Skeletal muscle tissue (tissue), 4 donors: ENCODE results near the gene TACO1. TPM values are rescaled to one million over a fixed set of nuclear protein-coding genes. Genes with fewer than 3 reads are reported as not detected.

Source experiments
- H3K27ac ChIP-seq: one replicate; pipeline ENCODE4 v1.7.0; 2013; ENCODE audit warnings: mild to moderate bottlenecking, low read depth, low read length, inconsistent platforms
- H3K27me3 ChIP-seq, 3 donors: one replicate each; pipeline ENCODE4 v1.7.0; 2013; ENCODE audit warnings: low read length in 3 of 3; ENCODE audit not compliant: control insufficient read depth in 3 of 3, insufficient read depth in 3 of 3
- H3K36me3 ChIP-seq, 3 donors: one replicate each; pipeline ENCODE4 v1.7.0; 2013; ENCODE audit warnings: low read length in 3 of 3; ENCODE audit not compliant: control insufficient read depth in 3 of 3, insufficient read depth in 3 of 3
- H3K4me1 ChIP-seq, 3 donors: one replicate each; pipeline ENCODE4 v1.7.0; 2013; ENCODE audit warnings: low read length in 3 of 3, mild to moderate bottlenecking in 3 of 3; ENCODE audit not compliant: control insufficient read depth in 3 of 3, insufficient read depth in 3 of 3
- H3K4me3 ChIP-seq, 3 donors: one replicate each; pipeline ENCODE4 v1.7.0; 2013; ENCODE audit warnings: low read length in 3 of 3
- H3K9ac ChIP-seq, 3 donors: one replicate each; pipeline ENCODE4 v1.7.0; 2013; ENCODE audit warnings: low read length in 3 of 3, mild to moderate bottlenecking in 3 of 3, moderate library complexity in 2 of 3, low read depth in 1 of 3
- H3K9me3 ChIP-seq, 3 donors: one replicate each; pipeline ENCODE4 v1.7.0; 2013; ENCODE audit warnings: low read length in 3 of 3; ENCODE audit not compliant: control insufficient read depth in 3 of 3
- total RNA-seq: library from RNA; depleted of rRNA; stranded (reverse); fragments of >200 nt; gene quantifications from one replicate; pipeline ENCODE4 v1.2.3, GENCODE V29; 2014
- donor health status: Osteomylitis.

The TACO1 gene
- 14.6 TPM for total RNA-seq

GRCh38 chr17:63600569-63601438, at the start of gene TACO1:
TSS of gene TACO1 (plus strand) at chr17:63600895. CDS start at chr17:63601084, 189 bp downstream.
- H3K9ac ChIP-seq = peak within 1 kb of the TSS; percentile 85 to 94 (median 92)
- peak within 1 kb of the TSS; percentile 90 to 93 (median 92) for H3K4me3 ChIP-seq
- H3K4me1 ChIP-seq = peaks cover 12 to 14% (median 13%) of the 10 kb centered on the region in 3 donors
- no peaks in the 10 kb centered on the region for H3K9me3 ChIP-seq
- H3K27me3 ChIP-seq = no peaks in the 10 kb centered on the region
- H3K36me3 ChIP-seq = peaks cover 12 to 20% (median 14%) of the 10 kb centered on the region in 3 donors
- peak within 1 kb of the TSS; percentile 76 for H3K27ac ChIP-seq

- Histone ChIP-seq H3K4me3 (peak overlapping the region; percentile 25 to 65 (median 42)), H3K27me3 (no peaks in the 10 kb centered on the region), H3K4me1 (peaks cover 27 to 41% (median 32%) of the 10 kb centered on the region in 3 donors), H3K9me3 (no peaks in the 10 kb centered on the region), H3K27ac (no peak overlapping the region), H3K9ac (peak overlapping the region in 2 of 3 donors; percentile 27 to 33), H3K36me3 (no peaks in the 10 kb centered on the region)
Observed at GRCh38 chr17:63552211-63552610, 48.5 kb upstream of the TACO1 start.

GRCh38 chr17:63555500-63556156, 45.1 kb upstream of the TACO1 start:
- Histone ChIP-seq H3K9me3 (no peaks in the 10 kb centered on the region), H3K9ac (peak overlapping the region in 1 of 3 donors; percentile 25), H3K27me3 (no peaks in the 10 kb centered on the region), H3K36me3 (no peaks in the 10 kb centered on the region), H3K4me1 (peaks cover 20 to 35% (median 25%) of the 10 kb centered on the region in 3 donors), H3K27ac (no peak overlapping the region), H3K4me3 (no peak overlapping the region)

- no peak overlapping the region for H3K9ac ChIP-seq
- no peak overlapping the region for H3K4me3 ChIP-seq
- H3K9me3 ChIP-seq = no peaks in the 10 kb centered on the region
- no peaks in the 10 kb centered on the region for H3K27me3 ChIP-seq
- H3K4me1 ChIP-seq = peaks cover 13 to 24% (median 16%) of the 10 kb centered on the region in 3 donors
- no peak overlapping the region for H3K27ac ChIP-seq
- no peaks in the 10 kb centered on the region for H3K36me3 ChIP-seq
Observed at GRCh38 chr17:63557416-63557815, 43.3 kb upstream of the TACO1 start.

GRCh38 chr17:63558441-63558840, 42.3 kb upstream of the TACO1 start:
- H3K9me3 ChIP-seq = no peaks in the 10 kb centered on the region
- H3K27ac ChIP-seq = no peak overlapping the region
- H3K4me3 ChIP-seq = no peak overlapping the region
- H3K27me3 ChIP-seq = no peaks in the 10 kb centered on the region
- H3K4me1 ChIP-seq = peaks cover 11 to 15% (median 11%) of the 10 kb centered on the region in 3 donors
- no peak overlapping the region for H3K9ac ChIP-seq
- H3K36me3 ChIP-seq = no peaks in the 10 kb centered on the region

- Histone ChIP-seq H3K9ac (no peak overlapping the region), H3K27me3 (no peaks in the 10 kb centered on the region)
Observed at GRCh38 chr17:63561819-63562218, 38.9 kb upstream of the TACO1 start.

GRCh38 chr17:63563339-63563738, 37.4 kb upstream of the TACO1 start:
- Histone ChIP-seq H3K36me3 (no peaks in the 10 kb centered on the region), H3K9ac (no peak overlapping the region), H3K27me3 (no peaks in the 10 kb centered on the region), H3K4me1 (no peaks in the 10 kb centered on the region), H3K4me3 (no peak overlapping the region), H3K27ac (no peak overlapping the region), H3K9me3 (no peaks in the 10 kb centered on the region)

More at GRCh38 chr17:63561819-63562218, 38.9 kb upstream of the TACO1 start:
- Histone ChIP-seq H3K27ac (no peak overlapping the region), H3K4me1 (no peaks in the 10 kb centered on the region), H3K4me3 (no peak overlapping the region), H3K36me3 (no peaks in the 10 kb centered on the region), H3K9me3 (no peaks in the 10 kb centered on the region)

GRCh38 chr17:63564562-63564961, 36.1 kb upstream of the TACO1 start:
- Histone ChIP-seq H3K9ac (no peak overlapping the region), H3K4me3 (no peak overlapping the region), H3K9me3 (no peaks in the 10 kb centered on the region)

GRCh38 chr17:63567229-63567628, 33.5 kb upstream of the TACO1 start:
- Histone ChIP-seq H3K9ac (no peak overlapping the region), H3K9me3 (no peaks in the 10 kb centered on the region), H3K27ac (no peak overlapping the region), H3K4me3 (no peak overlapping the region), H3K4me1 (peaks cover 0 to 3% (median 0%) of the 10 kb centered on the region in 3 donors), H3K27me3 (no peaks in the 10 kb centered on the region), H3K36me3 (peaks cover 0 to 2% (median 0%) of the 10 kb centered on the region in 3 donors)

More at GRCh38 chr17:63564562-63564961, 36.1 kb upstream of the TACO1 start:
- H3K4me1 ChIP-seq = peaks cover 0 to 3% (median 0%) of the 10 kb centered on the region in 3 donors
- no peaks in the 10 kb centered on the region for H3K27me3 ChIP-seq
- no peaks in the 10 kb centered on the region for H3K36me3 ChIP-seq
- H3K27ac ChIP-seq = no peak overlapping the region

- H3K4me3 ChIP-seq = no peak overlapping the region
- no peak overlapping the region for H3K27ac ChIP-seq
- H3K9me3 ChIP-seq = no peaks in the 10 kb centered on the region
- no peak overlapping the region for H3K9ac ChIP-seq
- peaks cover 0 to 3% (median 0%) of the 10 kb centered on the region in 3 donors for H3K4me1 ChIP-seq
- H3K36me3 ChIP-seq = peaks cover 0 to 2% (median 0%) of the 10 kb centered on the region in 3 donors
- H3K27me3 ChIP-seq = no peaks in the 10 kb centered on the region
Observed at GRCh38 chr17:63568563-63568962, 32.1 kb upstream of the TACO1 start.
